ENCODE measurements around the gene THBS1. TPM values are rescaled to one million over a fixed set of nuclear protein-coding genes. Genes with fewer than 3 reads are reported as not detected.

The THBS1 gene
- total and polyA plus RNA-seq, 2 experiments from 2014 or later: 82.9 to 220 TPM

DNA sequence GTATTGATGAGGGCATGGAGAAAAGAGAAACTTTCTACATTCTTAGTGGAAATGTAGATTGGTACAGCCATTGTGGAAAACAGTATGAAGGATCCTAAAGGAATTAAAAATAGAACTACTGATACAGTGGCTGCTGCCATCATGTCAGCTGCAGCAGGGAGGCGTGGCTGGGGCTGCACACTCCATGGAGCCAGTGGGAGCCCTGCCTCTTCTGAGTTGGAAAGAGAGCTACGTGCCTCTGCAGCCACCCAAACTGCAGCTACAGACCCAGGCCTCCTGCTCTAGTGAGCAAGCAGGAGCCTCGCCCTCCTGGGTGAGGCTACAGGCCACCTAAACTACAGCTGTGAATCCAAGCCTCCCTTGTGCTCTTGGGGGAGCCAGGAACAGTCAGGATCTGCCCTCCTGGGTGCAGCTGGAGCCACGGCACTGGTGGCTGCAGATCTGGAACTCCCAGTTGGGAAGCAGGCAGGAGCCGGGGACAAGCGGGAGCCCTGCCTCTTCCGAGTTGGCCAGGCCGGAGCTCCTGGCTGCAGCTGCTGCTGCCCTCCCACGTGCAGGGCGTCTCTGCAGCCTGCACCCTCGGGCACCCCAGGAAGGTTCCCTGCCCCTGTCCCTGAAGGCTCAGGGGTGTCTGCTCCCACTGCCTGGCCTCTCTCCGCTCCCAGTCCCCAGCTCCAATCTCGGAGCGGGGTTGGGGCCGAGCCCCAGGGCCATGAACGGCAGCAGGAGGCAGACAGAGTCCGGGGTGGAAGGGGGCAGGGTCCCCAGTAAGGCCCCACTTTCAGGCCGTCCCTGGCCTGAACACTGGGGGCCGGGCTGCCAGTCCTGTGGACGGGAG lies 64.5 kb downstream of the THBS1 start:
- Histone ChIP-seq H3K4me2 (no peak overlapping the region), H4K20me1 (ENCODE audit: insufficient read depth, poor library complexity, severe bottlenecking) (no peaks in the 10 kb centered on the region), H3K27ac (no peak overlapping the region), H3K36me3 (replicated peaks; ENCODE audit: insufficient read depth, low read depth) (no peaks in the 10 kb centered on the region), H3K9me2 (replicated peaks; ENCODE audit: insufficient read depth) (no peaks in the 10 kb centered on the region), H3K9me3 (ENCODE audit: low read depth) (no peaks in the 10 kb centered on the region), H3K79me2 (no peaks in the 10 kb centered on the region), H2AFZ (no peak overlapping the region), H3K4me1 (ENCODE audit: insufficient read depth) (no peaks in the 10 kb centered on the region), H3K4me3 (no peak overlapping the region), H3K27me3 (no peaks in the 10 kb centered on the region)
- DNase-seq (ENCODE audit: low spot score): no peak
- TF ChIP-seq EZH2 (IDR thresholded peaks at IDR 0.05; ENCODE audit: borderline replicate concordance) (no peak), CTCF (IDR thresholded peaks at IDR 0.05; ENCODE audit: poor library complexity) (no peak)
- WGBS (ENCODE audit: low lambda C conversion rate, missing lambda C conversion rate): 95% methylated on average over 11 of the region's 20 CpGs

DNA sequence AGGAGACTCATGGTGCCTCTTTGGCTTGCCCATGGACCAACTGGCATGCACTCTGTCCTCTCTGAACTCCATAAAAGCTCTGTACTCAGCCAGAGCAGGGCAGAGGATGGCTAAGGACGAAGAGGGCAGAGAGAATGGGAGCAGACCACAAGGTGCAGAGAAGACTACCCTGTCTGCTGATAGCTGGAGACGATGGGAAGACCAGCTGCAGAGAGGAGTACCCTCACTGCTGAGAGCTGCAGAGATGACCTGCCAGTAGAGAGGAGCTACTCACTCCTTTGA lies 65.0 kb downstream of the THBS1 start:
- Histone ChIP-seq H2AFZ (no peak overlapping the region), H3K27me3 (no peaks in the 10 kb centered on the region)
- TF ChIP-seq CTCF (IDR thresholded peaks at IDR 0.05; ENCODE audit: poor library complexity): no peak
- TF ChIP-seq EZH2phosphoT487 (IDR thresholded peaks at IDR 0.05; ENCODE audit: low read depth, severe bottlenecking, unreplicated experiment): no peak
- TF ChIP-seq EZH2 (IDR thresholded peaks at IDR 0.05; ENCODE audit: borderline replicate concordance): no peak

DNA sequence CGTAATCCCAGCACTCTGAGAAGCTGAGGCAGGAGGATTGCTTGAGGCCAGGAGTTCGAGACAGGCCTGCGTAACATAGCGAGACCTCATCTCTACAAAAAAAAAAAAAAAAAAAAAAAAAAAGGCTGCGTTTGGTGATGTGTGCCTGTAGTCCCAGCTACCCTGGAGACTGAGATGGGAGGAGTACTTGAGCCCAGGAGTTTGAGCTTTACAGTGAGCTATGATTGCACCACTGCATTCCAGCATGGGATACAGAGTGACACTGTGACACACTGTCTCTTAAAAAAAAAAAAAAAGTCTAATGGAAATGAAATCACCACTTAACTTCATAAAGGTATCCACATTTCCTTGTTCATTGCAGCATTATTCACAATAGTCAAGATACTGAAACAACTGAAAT lies 65.5 kb downstream of the THBS1 start:
- Histone ChIP-seq H3K27ac (no peak overlapping the region), H3K9me3 (ENCODE audit: low read depth) (no peaks in the 10 kb centered on the region), H3K9me2 (replicated peaks; ENCODE audit: insufficient read depth) (no peaks in the 10 kb centered on the region), H2AFZ (no peak overlapping the region), H3K36me3 (replicated peaks; ENCODE audit: insufficient read depth, low read depth) (no peaks in the 10 kb centered on the region), H3K4me2 (no peak overlapping the region), H4K20me1 (ENCODE audit: insufficient read depth, poor library complexity, severe bottlenecking) (no peaks in the 10 kb centered on the region), H3K4me3 (no peak overlapping the region), H3K4me1 (ENCODE audit: insufficient read depth) (no peaks in the 10 kb centered on the region), H3K79me2 (no peaks in the 10 kb centered on the region), H3K27me3 (no peaks in the 10 kb centered on the region)
- TF ChIP-seq CTCF (IDR thresholded peaks at IDR 0.05; ENCODE audit: poor library complexity): no peak
- no peak for TF ChIP-seq EZH2 (IDR thresholded peaks at IDR 0.05; ENCODE audit: borderline replicate concordance)
- TF ChIP-seq EZH2phosphoT487 (IDR thresholded peaks at IDR 0.05; ENCODE audit: low read depth, severe bottlenecking, unreplicated experiment): no peak
- WGBS (ENCODE audit: low lambda C conversion rate, missing lambda C conversion rate): 100% methylated on average over 5 of the region's 5 CpGs
- DNase-seq (ENCODE audit: low spot score): no peak

More for the DNA sequence above, 65.0 kb downstream of the THBS1 start:
- H3K27ac ChIP-seq: no peak overlapping the region
- DNase-seq (ENCODE audit: low spot score): no peak
- H3K4me3 ChIP-seq: no peak overlapping the region
- H3K36me3 ChIP-seq (replicated peaks; ENCODE audit: insufficient read depth, low read depth): no peaks in the 10 kb centered on the region
- no peaks in the 10 kb centered on the region for H4K20me1 ChIP-seq (ENCODE audit: insufficient read depth, poor library complexity, severe bottlenecking)
- no peak overlapping the region for H3K4me2 ChIP-seq
- WGBS (ENCODE audit: low lambda C conversion rate, missing lambda C conversion rate): 97% methylated on average over 2 of the region's 2 CpGs
- no peaks in the 10 kb centered on the region for H3K9me3 ChIP-seq (ENCODE audit: low read depth)
- H3K79me2 ChIP-seq: no peaks in the 10 kb centered on the region
- H3K4me1 ChIP-seq (ENCODE audit: insufficient read depth): no peaks in the 10 kb centered on the region
- H3K9me2 ChIP-seq (replicated peaks; ENCODE audit: insufficient read depth): no peaks in the 10 kb centered on the region

Other genes starting within 250 kb of the THBS1 start
- 0.56 and 0.60 TPM in 2 replicates for gene FSIP1, start 201.8 kb downstream of the THBS1 start, total RNA-seq
- 0.79 TPM in 1 of 2 replicates, not detected in the other for gene FSIP1, start 201.8 kb downstream of the THBS1 start, polyA plus RNA-seq